H9 (cell line): ENCODE data around the gene CCDC187. TPM values are rescaled to one million over a fixed set of nuclear protein-coding genes. Genes with fewer than 3 reads are reported as not detected.

ENCODE experiments used
- DNase-seq: peaks from one replicate; pipeline ENCODE4 v3.0.0-alpha.2; 2017
- H2AFZ ChIP-seq: one replicate; pipeline ENCODE4 v1.6.1; 2013; ENCODE audit warnings: mild to moderate bottlenecking, low read length, control low read depth, moderate library complexity
- H2AK5ac ChIP-seq: 2 replicates; pipeline ENCODE4 v1.6.1; 2013; ENCODE audit warnings: low read length, control low read depth, mixed read lengths; ENCODE audit not compliant: insufficient read length
- H2BK120ac ChIP-seq: one replicate; pipeline ENCODE4 v1.6.1; 2013; ENCODE audit warnings: low read depth, mild to moderate bottlenecking, low read length, control low read depth, inconsistent platforms; ENCODE audit not compliant: poor library complexity, severe bottlenecking
- H2BK12ac ChIP-seq: 2 replicates; pipeline ENCODE4 v1.6.1; 2013; ENCODE audit warnings: low read length, control low read depth, mixed read lengths, low read depth; ENCODE audit not compliant: insufficient read length
- H2BK15ac ChIP-seq: 2 replicates; pipeline ENCODE4 v1.6.1; 2013; ENCODE audit warnings: low read depth, low read length, control low read depth
- H2BK20ac ChIP-seq: one replicate; pipeline ENCODE4 v1.6.1; 2013; ENCODE audit warnings: low read depth, mild to moderate bottlenecking, low read length, control low read depth, inconsistent platforms; ENCODE audit not compliant: poor library complexity, severe bottlenecking
- H2BK5ac ChIP-seq: 2 replicates; pipeline ENCODE4 v1.6.1; 2013; ENCODE audit warnings: low read length, control low read depth, mixed read lengths; ENCODE audit not compliant: insufficient read length
- H3K14ac ChIP-seq: 2 replicates; pipeline ENCODE4 v1.6.1; 2013; ENCODE audit warnings: low read length, control low read depth; ENCODE audit not compliant: insufficient read depth
- H3K18ac ChIP-seq: 2 replicates; pipeline ENCODE4 v1.6.1; 2013; ENCODE audit warnings: low read depth, mild to moderate bottlenecking, mixed read lengths, low read length, control low read depth; ENCODE audit not compliant: insufficient read length
- H3K23ac ChIP-seq: 2 replicates; pipeline ENCODE4 v1.6.1; 2013; ENCODE audit warnings: low read length, control low read depth, mixed read lengths, low read depth; ENCODE audit not compliant: insufficient read length
- H3K23me2 ChIP-seq: 2 replicates; pipeline ENCODE4 v1.6.1; 2013; ENCODE audit warnings: low read depth, mild to moderate bottlenecking, mixed read lengths, low read length, control low read depth; ENCODE audit not compliant: insufficient read length, poor library complexity, severe bottlenecking
- H3K27ac ChIP-seq: 2 replicates; pipeline ENCODE4 v1.5.1; 2013; ENCODE audit warnings: low read length, control low read depth, mixed read lengths, low read depth; ENCODE audit not compliant: insufficient read length
- H3K27me3 ChIP-seq: 2 replicates; pipeline ENCODE4 v1.6.1; 2013; ENCODE audit warnings: low read length, control low read depth, inconsistent platforms; ENCODE audit not compliant: insufficient read depth
- H3K4ac ChIP-seq: 2 replicates; pipeline ENCODE4 v1.6.1; 2013; ENCODE audit warnings: low read depth, mild to moderate bottlenecking, control low read depth, inconsistent platforms, low read length, moderate library complexity
- H3K4me1 ChIP-seq: 2 replicates; pipeline ENCODE4 v1.6.1; 2013; ENCODE audit warnings: low read length, control low read depth, inconsistent platforms; ENCODE audit not compliant: insufficient read depth
- H3K4me2 ChIP-seq: 2 replicates; pipeline ENCODE4 v1.6.1; 2013; ENCODE audit warnings: low read length, control low read depth, mixed read lengths; ENCODE audit not compliant: insufficient read length, insufficient read depth
- H3K56ac ChIP-seq: 2 replicates; pipeline ENCODE4 v1.6.1; 2013; ENCODE audit warnings: low read depth, mild to moderate bottlenecking, mixed read lengths, low read length, control low read depth; ENCODE audit not compliant: insufficient read length
- H3K79me1 ChIP-seq: 2 replicates; pipeline ENCODE4 v1.6.1; 2013; ENCODE audit warnings: low read depth, mild to moderate bottlenecking, moderate library complexity, low read length, control low read depth, inconsistent platforms; ENCODE audit not compliant: insufficient read depth, poor library complexity, severe bottlenecking
- H3K79me2 ChIP-seq: 2 replicates; pipeline ENCODE4 v1.6.1; 2013; ENCODE audit warnings: low read length, control low read depth, inconsistent platforms; ENCODE audit not compliant: insufficient read depth
- H3K9ac ChIP-seq: 2 replicates; pipeline ENCODE4 v1.6.1; 2013; ENCODE audit warnings: low read length, control low read depth, mixed read lengths; ENCODE audit not compliant: insufficient read length; ENCODE audit errors: extremely low read depth
- H3K9me3 ChIP-seq: one replicate; pipeline ENCODE4 v1.6.1; 2013; ENCODE audit warnings: low read depth, low read length, inconsistent platforms; ENCODE audit not compliant: control insufficient read depth
- H3T11ph ChIP-seq: one replicate; pipeline ENCODE4 v1.6.1; 2013; ENCODE audit warnings: mild to moderate bottlenecking, low read length, control low read depth, inconsistent platforms
- H4K20me1 ChIP-seq: one replicate; pipeline ENCODE4 v1.6.1; 2013; ENCODE audit not compliant: control insufficient read depth, insufficient read length, insufficient read depth
- H4K5ac ChIP-seq: 2 replicates; pipeline ENCODE4 v1.6.1; 2013; ENCODE audit warnings: low read depth, mild to moderate bottlenecking, mixed read lengths, low read length, control low read depth; ENCODE audit not compliant: insufficient read length
- H4K8ac ChIP-seq: replicated peaks from 2 replicates; pipeline ENCODE4 v1.6.1; 2013; ENCODE audit warnings: low read length, control low read depth, mixed read lengths, low read depth; ENCODE audit not compliant: insufficient read length
- H4K91ac ChIP-seq: 2 replicates; pipeline ENCODE4 v1.6.1; 2013; ENCODE audit warnings: low read depth, mild to moderate bottlenecking, moderate library complexity, mixed read lengths, low read length, control low read depth; ENCODE audit not compliant: insufficient read length
- H3K27ac Mint-ChIP-seq, 3 experiments: 2 replicates in 2 of 3; 3 replicates in 1 of 3; pipeline ENCODE4 v1.8.0; 2020 to 2021; ENCODE audit warnings: mixed read lengths in 3 of 3, mild to moderate bottlenecking in 1 of 3, moderate library complexity in 1 of 3
- H3K27me3 Mint-ChIP-seq: 2 replicates; pipeline ENCODE4 v1.8.0; 2021; ENCODE audit warnings: low read depth, mild to moderate bottlenecking, moderate library complexity, mixed read lengths
- H3K36me3 Mint-ChIP-seq, 3 experiments: 2 replicates in 2 of 3; 3 replicates in 1 of 3; pipeline ENCODE4 v1.8.0; 2020 to 2021; ENCODE audit warnings: low read depth in 3 of 3, mixed read lengths in 3 of 3; ENCODE audit not compliant: insufficient read depth in 1 of 3
- H3K4me1 Mint-ChIP-seq, 2 experiments: 2 replicates each; pipeline ENCODE4 v1.8.0; 2020; ENCODE audit warnings: mixed read lengths in 2 of 2
- H3K4me3 Mint-ChIP-seq, 2 experiments: 2 replicates in 1 of 2; 3 replicates in 1 of 2; pipeline ENCODE4 v1.8.0; 2020 to 2021; ENCODE audit warnings: mild to moderate bottlenecking in 2 of 2, mixed read lengths in 2 of 2, moderate library complexity in 1 of 2
- H3K9me3 Mint-ChIP-seq, 2 experiments: 2 replicates in 1 of 2; 3 replicates in 1 of 2; pipeline ENCODE4 v1.8.0; 2020; ENCODE audit warnings: mild to moderate bottlenecking in 2 of 2, mixed read lengths in 2 of 2, moderate library complexity in 1 of 2
- WGBS: extraction: QIAGEN DNeasy Blood & Tissue Kit; methylation state at CpG from one replicate; pipeline ENCODE4 v1.1.7; 2013; ENCODE audit warnings: missing lambda C conversion rate, low lambda C conversion rate, mixed read lengths; ENCODE audit not compliant: insufficient read length; ENCODE audit errors: extremely low coverage; 5-methylcytosine and 5-hydroxymethylcytosine counted together
- total RNA-seq: library from RNA; stranded (reverse); gene quantifications from 2 replicates; pipeline ENCODE4 v1.2.1, GENCODE V29; 2021
- TF ChIP-seq, protein P1 (sequence below): fragments of 200-600 bp; sonication (generic); conservative IDR thresholded peaks from 3 replicates; pipeline ENCODE4 v1.8.0; 2021; ENCODE audit warnings: antibody characterized with exemption, mild to moderate bottlenecking

Gene CCDC187
- total RNA-seq, 1 experiment from 2014 or later: 0.07 TPM

DNA sequence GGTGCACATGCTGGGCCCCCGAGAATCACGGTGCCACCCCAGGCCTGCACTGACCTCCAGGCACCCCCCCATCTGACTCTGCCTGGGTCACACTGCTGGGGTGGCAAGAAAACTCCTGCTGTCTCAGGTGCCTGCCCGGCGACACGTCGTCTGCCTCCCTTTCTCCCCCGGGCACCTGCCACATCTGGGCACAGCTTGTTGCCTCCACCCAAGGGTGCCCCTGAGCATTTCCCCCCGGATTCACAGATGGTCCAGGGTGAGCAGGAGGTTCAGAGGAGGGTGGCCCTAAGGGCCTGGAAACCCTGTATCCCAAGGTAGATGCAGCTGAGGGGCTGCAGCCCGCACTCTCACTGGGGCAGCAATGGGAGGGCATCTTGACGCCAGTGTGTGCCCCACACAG lies 43.4 kb downstream of the CCDC187 start:
- Histone ChIP-seq H2BK15ac (no peak overlapping the region), H4K5ac (no peak overlapping the region), H2BK5ac (no peak overlapping the region), H2BK120ac (no peak overlapping the region), H4K20me1 (no peaks in the 10 kb centered on the region), H2AK5ac (no peak overlapping the region), H2AFZ (no peak overlapping the region), H3K9ac (no peak overlapping the region), H2BK12ac (no peak overlapping the region), H3K27me3 (no peaks in the 10 kb centered on the region), H3K23me2 (no peaks in the 10 kb centered on the region), H3K4me1 (no peaks in the 10 kb centered on the region), H3K4me2 (no peak overlapping the region), H3K23ac (no peak overlapping the region), H3K27ac (no peak overlapping the region), H3K79me2 (no peaks in the 10 kb centered on the region), H3K79me1 (no peaks in the 10 kb centered on the region), H3K9me3 (no peaks in the 10 kb centered on the region), H3K4ac (no peak overlapping the region), H3K18ac (no peak overlapping the region), H2BK20ac (no peak overlapping the region), H3K14ac (no peak overlapping the region), H4K91ac (no peak overlapping the region), H4K8ac (no peak overlapping the region), H3K56ac (no peak overlapping the region), H3T11ph (no peak overlapping the region)
- Mint-ChIP-seq H3K4me1 (peaks cover 0 to 16% of the 10 kb centered on the region in 2 experiments; a peak in 2 of 4 replicates), H3K36me3 (no peaks in the 10 kb centered on the region), H3K27ac (no peak overlapping the region), H3K9me3 (no peaks in the 10 kb centered on the region), H3K4me3 (peak overlapping the region in 1 of 2 experiments; percentile 50; a peak in 1 of 5 replicates), H3K27me3 (peaks cover 1% of the 10 kb centered on the region; the same call in 1 of the 2 replicates)
- DNase-seq: no peak
- no CpG with 5 or more reads among the region's 10 CpGs for whole genome bisulfite sequencing
- TF ChIP-seq, protein P1, sequence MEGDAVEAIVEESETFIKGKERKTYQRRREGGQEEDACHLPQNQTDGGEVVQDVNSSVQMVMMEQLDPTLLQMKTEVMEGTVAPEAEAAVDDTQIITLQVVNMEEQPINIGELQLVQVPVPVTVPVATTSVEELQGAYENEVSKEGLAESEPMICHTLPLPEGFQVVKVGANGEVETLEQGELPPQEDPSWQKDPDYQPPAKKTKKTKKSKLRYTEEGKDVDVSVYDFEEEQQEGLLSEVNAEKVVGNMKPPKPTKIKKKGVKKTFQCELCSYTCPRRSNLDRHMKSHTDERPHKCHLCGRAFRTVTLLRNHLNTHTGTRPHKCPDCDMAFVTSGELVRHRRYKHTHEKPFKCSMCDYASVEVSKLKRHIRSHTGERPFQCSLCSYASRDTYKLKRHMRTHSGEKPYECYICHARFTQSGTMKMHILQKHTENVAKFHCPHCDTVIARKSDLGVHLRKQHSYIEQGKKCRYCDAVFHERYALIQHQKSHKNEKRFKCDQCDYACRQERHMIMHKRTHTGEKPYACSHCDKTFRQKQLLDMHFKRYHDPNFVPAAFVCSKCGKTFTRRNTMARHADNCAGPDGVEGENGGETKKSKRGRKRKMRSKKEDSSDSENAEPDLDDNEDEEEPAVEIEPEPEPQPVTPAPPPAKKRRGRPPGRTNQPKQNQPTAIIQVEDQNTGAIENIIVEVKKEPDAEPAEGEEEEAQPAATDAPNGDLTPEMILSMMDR: no peak
